GM18498 (cell line): Measurements from ENCODE around the gene NCK2.

Source experiments
- ATAC-seq: cut with Tn5 transposase; IDR thresholded peaks from one replicate; pipeline ENCODE4 v1.9.1; 2021; ENCODE audit warnings: mild to moderate bottlenecking, moderate library complexity; ENCODE audit not compliant: unreplicated experiment

NCK2 gene

GRCh38 chr2:105808423-105809096, 63.8 kb downstream of the NCK2 start:
- no peak for ATAC-seq

- peak; percentile 43 for ATAC-seq
These were observed 64.4 kb downstream of the NCK2 start for GRCh38 chr2:105809097-105809473.

GRCh38 chr2:105809723-105810122, 65.0 kb downstream of the NCK2 start:
- no peak for ATAC-seq

GRCh38 chr2:105812180-105813044, 67.7 kb downstream of the NCK2 start:
- ATAC-seq = peak; percentile 95

- no peak for ATAC-seq
These were observed 68.3 kb downstream of the NCK2 start for GRCh38 chr2:105813045-105813315.

- ATAC-seq = no peak
These were observed 68.7 kb downstream of the NCK2 start for GRCh38 chr2:105813405-105813804.

GRCh38 chr2:105814291-105814940, 69.7 kb downstream of the NCK2 start:
- ATAC-seq = no peak

- ATAC-seq = no peak
These were observed 70.7 kb downstream of the NCK2 start for GRCh38 chr2:105815401-105815800.

- ATAC-seq = no peak
These were observed 75.4 kb downstream of the NCK2 start for GRCh38 chr2:105820151-105820550.

- no peak for ATAC-seq
These were observed 76.0 kb downstream of the NCK2 start for GRCh38 chr2:105820691-105821090.

GRCh38 chr2:105821428-105822125, 76.9 kb downstream of the NCK2 start:
- no peak for ATAC-seq

- ATAC-seq = peak; percentile 90
These were observed 77.5 kb downstream of the NCK2 start for GRCh38 chr2:105822186-105822585.

- no peak for ATAC-seq
These were observed 79.7 kb downstream of the NCK2 start for GRCh38 chr2:105824446-105824845.

- no peak for ATAC-seq
These were observed 82.8 kb downstream of the NCK2 start for GRCh38 chr2:105827351-105828096.

GRCh38 chr2:105828558-105828957, 83.8 kb downstream of the NCK2 start:
- peak; percentile 48 for ATAC-seq

GRCh38 chr2:105834931-105835330, 90.2 kb downstream of the NCK2 start:
- peak; percentile 84 for ATAC-seq

- no peak for ATAC-seq
These were observed 91.6 kb downstream of the NCK2 start for GRCh38 chr2:105836341-105836740.

GRCh38 chr2:105836840-105837692, 92.4 kb downstream of the NCK2 start:
- ATAC-seq = no peak

GRCh38 chr2:105839793-105840192, 95.1 kb downstream of the NCK2 start:
- no peak for ATAC-seq

- no peak for ATAC-seq
These were observed 96.2 kb downstream of the NCK2 start for GRCh38 chr2:105840933-105841332.
